Activated CD4-positive, alpha-beta memory T cell treated with anti-CD3 and anti-CD28 coated beads, Interleukin-2, amount 10 ng/mL, durations not matched to agents 7 days and 5 days (primary cell): Measurements from ENCODE around the gene TRIM24. TPM values are rescaled to one million over a fixed set of nuclear protein-coding genes. Genes with fewer than 3 reads are reported as not detected.

Source experiments
- total RNA-seq, 2 experiments: library from RNA; stranded (reverse); gene quantifications; one replicate each; pipeline ENCODE4 v1.2.3, GENCODE V29; 2021

Gene TRIM24
- total RNA-seq, 2 experiments from 2014 or later: 17.8 to 19.6 TPM

Other genes starting within 250 kb of the TRIM24 start
- not detected for gene SVOPL, start 241.1 kb downstream of the TRIM24 start, total RNA-seq